ENCODE data around the gene RORB. TPM values are rescaled to one million over a fixed set of nuclear protein-coding genes. Genes with fewer than 3 reads are reported as not detected.

RORB gene
- total RNA-seq, 1 experiment from 2014 or later: not detected

DNA sequence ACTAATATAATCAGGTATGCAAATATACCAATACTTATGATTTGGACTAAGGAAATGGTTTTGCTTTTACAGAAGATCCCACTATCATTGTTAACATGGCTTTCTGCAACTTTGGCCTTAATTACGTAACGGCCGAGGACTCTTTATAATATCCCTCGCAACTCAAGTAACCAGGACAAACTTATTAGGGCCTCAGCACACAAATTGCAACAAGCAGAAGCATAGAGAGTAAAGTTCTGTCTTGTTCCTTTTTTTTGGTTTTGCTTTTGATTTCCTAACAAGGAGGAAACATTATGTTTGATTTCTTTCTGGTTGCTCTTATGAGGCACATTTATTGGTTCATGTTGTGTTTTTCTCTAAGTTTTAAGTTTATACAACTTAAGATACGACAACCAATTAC lies 60.4 kb downstream of the RORB start:
- H3K27ac Mint-ChIP-seq (ENCODE audit: unreplicated experiment): no peak overlapping the region

DNA sequence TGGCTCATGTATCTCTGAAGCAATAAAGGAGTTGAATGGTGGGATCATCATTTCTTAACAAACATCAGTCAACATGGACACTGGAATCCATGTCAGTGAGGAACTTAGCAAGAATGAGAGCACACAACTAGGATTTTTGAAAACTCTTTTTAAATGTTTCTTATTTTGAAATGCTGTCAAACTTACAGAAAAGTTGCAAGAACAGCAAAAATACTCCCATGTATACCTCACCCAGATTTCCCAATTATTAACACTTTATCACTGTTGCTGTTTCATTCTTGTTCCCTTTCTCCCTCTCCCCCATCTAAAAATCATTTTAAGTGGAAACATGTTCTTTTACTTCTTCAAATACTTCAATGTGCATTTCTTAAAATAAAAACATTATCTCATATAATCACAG lies 65.5 kb downstream of the RORB start:
- Histone ChIP-seq H3K4me3 (ENCODE audit: low read depth, low read length) (no peak overlapping the region), H3K27me3 (replicated peaks; ENCODE audit: control insufficient read depth, insufficient read depth, low read length) (no peaks in the 10 kb centered on the region), H3K4me1 (no peaks in the 10 kb centered on the region), H3K36me3 (ENCODE audit: control insufficient read depth, insufficient read depth, low read length) (no peaks in the 10 kb centered on the region), H3K9me3 (no peaks in the 10 kb centered on the region)
- BruUV-seq (replicated peaks): no TSS peak
- POLR2A ChIA-PET: no interaction called here
- Mint-ChIP-seq H3K9me3 (ENCODE audit: unreplicated experiment) (no peaks in the 10 kb centered on the region), H3K36me3 (ENCODE audit: insufficient read depth, unreplicated experiment) (no peaks in the 10 kb centered on the region), H3K27me3 (ENCODE audit: insufficient read depth, unreplicated experiment) (no peaks in the 10 kb centered on the region), H3K27ac (ENCODE audit: unreplicated experiment) (no peak overlapping the region), H3K4me1 (ENCODE audit: low read depth, unreplicated experiment) (no peaks in the 10 kb centered on the region), H3K4me3 (ENCODE audit: unreplicated experiment) (no peak overlapping the region)
- TF ChIP-seq, protein P1, sequence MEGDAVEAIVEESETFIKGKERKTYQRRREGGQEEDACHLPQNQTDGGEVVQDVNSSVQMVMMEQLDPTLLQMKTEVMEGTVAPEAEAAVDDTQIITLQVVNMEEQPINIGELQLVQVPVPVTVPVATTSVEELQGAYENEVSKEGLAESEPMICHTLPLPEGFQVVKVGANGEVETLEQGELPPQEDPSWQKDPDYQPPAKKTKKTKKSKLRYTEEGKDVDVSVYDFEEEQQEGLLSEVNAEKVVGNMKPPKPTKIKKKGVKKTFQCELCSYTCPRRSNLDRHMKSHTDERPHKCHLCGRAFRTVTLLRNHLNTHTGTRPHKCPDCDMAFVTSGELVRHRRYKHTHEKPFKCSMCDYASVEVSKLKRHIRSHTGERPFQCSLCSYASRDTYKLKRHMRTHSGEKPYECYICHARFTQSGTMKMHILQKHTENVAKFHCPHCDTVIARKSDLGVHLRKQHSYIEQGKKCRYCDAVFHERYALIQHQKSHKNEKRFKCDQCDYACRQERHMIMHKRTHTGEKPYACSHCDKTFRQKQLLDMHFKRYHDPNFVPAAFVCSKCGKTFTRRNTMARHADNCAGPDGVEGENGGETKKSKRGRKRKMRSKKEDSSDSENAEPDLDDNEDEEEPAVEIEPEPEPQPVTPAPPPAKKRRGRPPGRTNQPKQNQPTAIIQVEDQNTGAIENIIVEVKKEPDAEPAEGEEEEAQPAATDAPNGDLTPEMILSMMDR (IDR thresholded peaks at IDR 0.05; ENCODE audit: insufficient read depth in 1 of 2, low read depth in 1 of 2, low read length in 1 of 2, severe bottlenecking in 1 of 2, unreplicated experiment in 1 of 2): no peak
- intact Hi-C loops (cut with micrococcal nuclease; ENCODE audit: unreplicated experiment): no loop called here
- CTCF ChIA-PET: no interaction called here
- DNase-seq: no peak

More for the DNA sequence above, 60.4 kb downstream of the RORB start:
- BruUV-seq (replicated peaks): no TSS peak
- Histone ChIP-seq H3K36me3 (ENCODE audit: control insufficient read depth, insufficient read depth, low read length) (no peaks in the 10 kb centered on the region), H3K27me3 (replicated peaks; ENCODE audit: control insufficient read depth, insufficient read depth, low read length) (no peaks in the 10 kb centered on the region), H3K4me1 (no peaks in the 10 kb centered on the region), H3K4me3 (ENCODE audit: low read depth, low read length) (no peak overlapping the region), H3K9me3 (no peaks in the 10 kb centered on the region)
- no peak overlapping the region for H3K4me3 Mint-ChIP-seq (ENCODE audit: unreplicated experiment)
- H3K27me3 Mint-ChIP-seq (ENCODE audit: insufficient read depth, unreplicated experiment): no peaks in the 10 kb centered on the region
- ChIA-PET CTCF (no interaction called here), POLR2A (no interaction called here)
- intact Hi-C loops (cut with micrococcal nuclease; ENCODE audit: unreplicated experiment): no loop called here
- TF ChIP-seq, protein P1 (IDR thresholded peaks at IDR 0.05; ENCODE audit: insufficient read depth in 1 of 2, low read depth in 1 of 2, low read length in 1 of 2, severe bottlenecking in 1 of 2, unreplicated experiment in 1 of 2): no peak
- no peak for DNase-seq
- H3K4me1 Mint-ChIP-seq (ENCODE audit: low read depth, unreplicated experiment): no peaks in the 10 kb centered on the region
- H3K36me3 Mint-ChIP-seq (ENCODE audit: insufficient read depth, unreplicated experiment): no peaks in the 10 kb centered on the region
- H3K9me3 Mint-ChIP-seq (ENCODE audit: unreplicated experiment): no peaks in the 10 kb centered on the region

DNA sequence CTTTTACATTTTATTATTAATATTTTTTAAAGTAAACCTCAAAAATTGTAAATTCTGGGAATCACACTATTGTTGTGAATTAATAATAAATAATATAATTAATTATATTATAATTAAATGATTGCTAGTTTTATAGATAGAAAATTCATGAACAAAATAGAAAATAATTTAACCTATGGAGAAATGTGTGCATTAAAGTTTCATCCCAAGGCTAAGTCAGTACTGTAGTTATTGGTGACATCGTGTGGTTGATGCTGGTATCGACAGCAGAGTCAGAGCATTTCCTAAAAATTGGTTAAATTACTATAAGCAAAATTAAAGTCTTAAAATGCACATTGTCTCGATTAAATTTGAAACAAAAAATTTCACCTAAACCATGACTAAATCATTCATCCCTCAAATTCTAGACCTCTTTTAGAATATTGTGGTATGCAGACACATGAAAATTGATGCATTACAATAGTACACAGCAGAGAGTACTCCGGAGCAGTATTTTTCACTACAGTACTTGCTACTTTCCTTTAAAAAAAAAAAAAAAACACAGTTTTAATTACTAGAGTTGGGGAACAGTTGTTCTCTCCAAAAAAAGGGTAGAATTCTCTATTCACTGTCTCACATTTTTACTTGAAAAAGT lies 73.9 kb downstream of the RORB start:
- no peaks in the 10 kb centered on the region for H3K4me1 ChIP-seq
- POLR2A ChIA-PET: no interaction called here
- Mint-ChIP-seq H3K27ac (ENCODE audit: unreplicated experiment) (no peak overlapping the region), H3K4me1 (ENCODE audit: low read depth, unreplicated experiment) (no peaks in the 10 kb centered on the region), H3K36me3 (ENCODE audit: insufficient read depth, unreplicated experiment) (no peaks in the 10 kb centered on the region), H3K27me3 (ENCODE audit: insufficient read depth, unreplicated experiment) (no peaks in the 10 kb centered on the region), H3K4me3 (ENCODE audit: unreplicated experiment) (no peak overlapping the region), H3K9me3 (ENCODE audit: unreplicated experiment) (no peaks in the 10 kb centered on the region)
- intact Hi-C loops (cut with micrococcal nuclease; ENCODE audit: unreplicated experiment): loop anchor here (5.0 kb wide), 1 partner anchor 889 kb away; no protein-coding TSS in a partner anchor
- H3K27me3 ChIP-seq (replicated peaks; ENCODE audit: control insufficient read depth, insufficient read depth, low read length): no peaks in the 10 kb centered on the region
- TF ChIP-seq, protein P1 (IDR thresholded peaks at IDR 0.05; ENCODE audit: insufficient read depth in 1 of 2, low read depth in 1 of 2, low read length in 1 of 2, severe bottlenecking in 1 of 2, unreplicated experiment in 1 of 2): peak in 1 of 2 experiments; percentile 19
- CTCF ChIA-PET: no interaction called here
- no peaks in the 10 kb centered on the region for H3K36me3 ChIP-seq (ENCODE audit: control insufficient read depth, insufficient read depth, low read length)
- BruUV-seq (replicated peaks): no TSS peak
- no peak for DNase-seq
- no peak overlapping the region for H3K4me3 ChIP-seq (ENCODE audit: low read depth, low read length)
- H3K9me3 ChIP-seq: no peaks in the 10 kb centered on the region
